Endothelial cell of umbilical vein (primary cell): ENCODE data around the gene BSPRY. TPM values are rescaled to one million over a fixed set of nuclear protein-coding genes. Genes with fewer than 3 reads are reported as not detected.
A peak's percentile ranks its signal among the peaks of the same experiment; 100 is the strongest.

Source experiments
- BruUV-seq: library from RNA; stranded (reverse); fragments of 400-500 nt; replicated peaks from 2 replicates; lab custom pipeline; 2021; lab: Mats Ljungman, UMichigan
- CTCF ChIA-PET: fragments of 300-600, 350-600 bp; sonication (Branson Sonifier 250); formaldehyde crosslinking; loops from one replicate; lab custom pipeline; 2021; ENCODE audit warnings: antibody characterized with exemption, inconsistent platforms; lab: Charles Lee
- POLR2A ChIA-PET: fragments of 300-600, 350-600 bp; sonication (Branson Sonifier 250); formaldehyde crosslinking; loops from one replicate; lab custom pipeline; 2021; ENCODE audit warnings: antibody characterized with exemption, inconsistent platforms; lab: Charles Lee
- DNase-seq: peaks from one replicate; pipeline ENCODE4 v3.0.0-alpha.2; 2011; ENCODE audit warnings: low read depth, low spot score
- FAIRE-seq: peaks from 2 replicates; lab custom pipeline; 2011; peaks lifted over from hg19 to GRCh38; lab: Jason Lieb, UNC
- H2AFZ ChIP-seq: 2 replicates; pipeline ENCODE4 v1.6.0; 2012; ENCODE audit warnings: low read depth, low read length, control low read depth, inconsistent platforms
- H3K27ac ChIP-seq: 2 replicates; pipeline ENCODE4 v1.5.1; 2011; ENCODE audit warnings: low read depth, mild to moderate bottlenecking, control low read depth, low read length, moderate library complexity; ENCODE audit not compliant: insufficient read depth
- H3K27me3 ChIP-seq, 2 experiments: 2 replicates each; pipeline versions ENCODE4 v1.6.0 to v1.6.1; 2011; ENCODE audit warnings: low read length in 2 of 2, mixed read lengths in 1 of 2; ENCODE audit not compliant: control insufficient read depth in 2 of 2, insufficient read depth in 2 of 2
- H3K36me3 ChIP-seq, 2 experiments: 2 replicates in 1 of 2; 3 replicates in 1 of 2; pipeline ENCODE4 v1.5.1; 2011; ENCODE audit warnings: low read length in 2 of 2, mild to moderate bottlenecking in 1 of 2, moderate library complexity in 1 of 2; ENCODE audit not compliant: control insufficient read depth in 2 of 2, insufficient read depth in 2 of 2; ENCODE audit errors: extremely low read depth in 1 of 2
- H3K4me1 ChIP-seq: 3 replicates; pipeline ENCODE4 v1.5.1; 2011; ENCODE audit warnings: mild to moderate bottlenecking, low read length; ENCODE audit not compliant: control insufficient read depth, insufficient read depth; ENCODE audit errors: extremely low read depth
- H3K4me2 ChIP-seq: 2 replicates; pipeline ENCODE4 v1.6.1; 2011; ENCODE audit warnings: low read length, control low read depth, mixed read lengths; ENCODE audit not compliant: insufficient read depth
- H3K4me3 ChIP-seq, 3 experiments: fragments of 200-600 bp in 1 of 3; sonication (generic), shearing (Covaris generic) in 1 of 3; replicated peaks in 1 of 3; 2 replicates each; pipeline ENCODE4 v1.5.1; 2011 to 2016; ENCODE audit warnings: control low read depth in 3 of 3, low read length in 3 of 3, mild to moderate bottlenecking in 2 of 3, inconsistent platforms in 1 of 3, low read depth in 1 of 3, moderate library complexity in 1 of 3; ENCODE audit not compliant: insufficient read depth in 1 of 3
- H3K79me2 ChIP-seq: 2 replicates; pipeline ENCODE4 v1.6.0; 2012; ENCODE audit warnings: low read length, inconsistent platforms; ENCODE audit not compliant: control insufficient read depth, insufficient read depth
- H3K9ac ChIP-seq: replicated peaks from 2 replicates; pipeline ENCODE3; 2011; ENCODE audit warnings: low read length, control low read depth; ENCODE audit not compliant: insufficient read depth; ENCODE audit errors: extremely low read depth
- H3K9me1 ChIP-seq: replicated peaks from 3 replicates; pipeline ENCODE4 v1.6.0; 2011; ENCODE audit warnings: mild to moderate bottlenecking, low read length; ENCODE audit not compliant: control insufficient read depth, insufficient read depth; ENCODE audit errors: extremely low read depth
- H3K9me3 ChIP-seq: replicated peaks from 2 replicates; pipeline ENCODE4 v1.5.1; 2012; ENCODE audit warnings: low read length, inconsistent platforms; ENCODE audit not compliant: control insufficient read depth, insufficient read depth
- H4K20me1 ChIP-seq: replicated peaks from 2 replicates; pipeline ENCODE3; 2011; ENCODE audit warnings: mild to moderate bottlenecking, low read length; ENCODE audit not compliant: control insufficient read depth, insufficient read depth; ENCODE audit errors: extremely low read depth
- CTCF ChIP-seq, 2 donors: IDR thresholded peaks; 1 replicate in 1 of 2; 2 replicates in 1 of 2; pipeline ENCODE4 v1.5.1; 2011; ENCODE audit warnings: low read length in 2 of 2, mild to moderate bottlenecking in 2 of 2, moderate library complexity in 2 of 2, control low read depth in 1 of 2, inconsistent platforms in 1 of 2, low read depth in 1 of 2; ENCODE audit not compliant: insufficient read depth in 1 of 2; ENCODE audit errors: extremely low read depth in 1 of 2
- EZH2 ChIP-seq: IDR thresholded peaks from 2 replicates; pipeline ENCODE4 v1.6.1; 2012; ENCODE audit warnings: borderline replicate concordance, low read depth, mild to moderate bottlenecking, moderate library complexity, low read length, inconsistent platforms; ENCODE audit not compliant: severe bottlenecking
- FOS ChIP-seq: IDR thresholded peaks from 2 replicates; pipeline ENCODE4 v1.6.1; 2011; ENCODE audit warnings: mild to moderate bottlenecking, low read length, moderate library complexity, borderline replicate concordance; ENCODE audit not compliant: insufficient read depth
- GATA2 ChIP-seq: IDR thresholded peaks from 2 replicates; pipeline ENCODE4 v1.7.0; 2011; ENCODE audit warnings: low read depth, mild to moderate bottlenecking, moderate library complexity, mixed read lengths, low read length; ENCODE audit not compliant: insufficient read length, insufficient read depth
- JUN ChIP-seq: IDR thresholded peaks from 2 replicates; pipeline ENCODE4 v1.6.1; 2011; ENCODE audit warnings: borderline replicate concordance, low read depth; ENCODE audit not compliant: insufficient read length, insufficient read depth
- MYC ChIP-seq: IDR thresholded peaks from one replicate; pipeline ENCODE4 v1.6.1; 2011; ENCODE audit warnings: mild to moderate bottlenecking, low read depth, low read length
- POLR2A ChIP-seq: IDR thresholded peaks from 2 replicates; pipeline ENCODE4 v1.6.1; 2012; ENCODE audit warnings: low read depth, mild to moderate bottlenecking, control low read depth, low read length
- POLR2AphosphoS5 ChIP-seq: IDR thresholded peaks from 2 replicates; pipeline ENCODE4 v1.6.1; 2012; ENCODE audit warnings: low read depth, mild to moderate bottlenecking, control low read depth, low read length, moderate library complexity; ENCODE audit not compliant: insufficient read depth
- dilution Hi-C: fragments of 300-500 bp; cut with MboI; formaldehyde crosslinking; loops from one replicate; pipeline ENCODE4 v1.15.0; 2019; ENCODE audit warnings: low sequenced_read_pairs; ENCODE audit not compliant: extremely low pct_ligation_motif_present
- intact Hi-C: fragments of 100-400 bp; cut with micrococcal nuclease; formaldehyde crosslinking; loops from one replicate; pipeline ENCODE4 v1.10.0; 2022
- polyA plus RNA-seq, 4 experiments: library from polyadenylated mRNA; depleted of rRNA in 3 of 4; stranded (reverse) in 3 of 4; unstranded in 1 of 4; fragments of >200 nt; gene quantifications; 2 replicates each; pipeline versions ENCODE4 v1.2.1 to v1.2.3, GENCODE V29; 2011 to 2012; ENCODE audit warnings: missing spikeins in 1 of 4
- total RNA-seq: library from RNA; stranded (reverse); gene quantifications from 2 replicates; pipeline ENCODE4 v1.2.3, GENCODE V29; 2021

The BSPRY gene
- total and polyA plus RNA-seq, 2 donors (not counting 3 experiments of a cell fraction or from before 2014, with no cell fraction given): not detected

DNA sequence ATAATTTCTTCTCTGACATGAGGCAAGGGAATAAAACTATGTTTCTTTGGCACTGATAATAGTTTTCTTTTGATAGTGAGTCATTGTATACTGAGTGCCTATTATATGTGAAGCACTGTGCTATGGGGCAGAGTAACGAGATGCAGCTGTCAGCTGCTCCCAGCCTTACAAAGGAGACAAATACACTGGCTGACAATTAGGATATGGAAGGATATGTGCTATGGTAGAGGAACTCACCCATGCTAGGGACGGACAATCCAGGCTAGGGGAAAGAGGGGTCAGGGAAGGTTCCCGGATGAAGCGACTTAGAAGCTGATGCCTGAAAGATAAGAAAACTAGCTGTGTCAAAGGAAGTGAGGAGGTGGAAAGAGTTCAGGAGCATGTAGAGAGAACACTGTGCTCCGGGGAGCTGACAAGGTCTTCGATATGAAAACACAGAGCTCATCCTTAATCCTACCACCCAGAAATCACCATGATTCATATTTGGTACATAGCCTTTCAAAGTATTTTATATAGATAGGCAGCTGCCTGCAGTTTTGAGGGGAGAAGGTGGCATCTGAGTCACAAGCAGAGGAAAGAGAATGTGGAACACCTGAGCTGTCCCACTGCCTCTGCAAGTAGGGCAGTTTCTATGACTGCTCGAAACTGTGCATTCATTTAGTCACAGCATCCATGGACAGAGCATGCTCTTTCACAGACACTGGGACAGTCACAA is 12.1 kb downstream of the BSPRY start:
- no peak for TF ChIP-seq JUN
- TF ChIP-seq FOS: peak; percentile 6
- peak; percentile 54 for TF ChIP-seq GATA2
- FAIRE-seq (no peak), DNase-seq (peak; percentile 35)
- no TSS peak for BruUV-seq
- H3K27me3 ChIP-seq: peaks cover 4 to 8% of the 10 kb centered on the region in 2 experiments
- intact Hi-C loops: no loop called here
- H3K27ac ChIP-seq: no peak overlapping the region
- no peaks in the 10 kb centered on the region for H4K20me1 ChIP-seq
- H3K9me1 ChIP-seq: no peaks in the 10 kb centered on the region
- dilution Hi-C loops: no loop called here
- no peak overlapping the region for H3K4me3 ChIP-seq
- no peak overlapping the region for H2AFZ ChIP-seq
- POLR2A ChIA-PET: no interaction called here
- H3K4me1 ChIP-seq: no peaks in the 10 kb centered on the region
- H3K4me2 ChIP-seq: no peak overlapping the region
- no peaks in the 10 kb centered on the region for H3K36me3 ChIP-seq
- H3K79me2 ChIP-seq: no peaks in the 10 kb centered on the region
- H3K9ac ChIP-seq: no peak overlapping the region
- CTCF ChIA-PET: interaction anchor here (1.5 to 1.9 kb wide), 2 partner anchors 11 to 22 kb away, joined by 4 to 6 read pairs; partner anchors contain the start of gene WDR31
- no peaks in the 10 kb centered on the region for H3K9me3 ChIP-seq

DNA sequence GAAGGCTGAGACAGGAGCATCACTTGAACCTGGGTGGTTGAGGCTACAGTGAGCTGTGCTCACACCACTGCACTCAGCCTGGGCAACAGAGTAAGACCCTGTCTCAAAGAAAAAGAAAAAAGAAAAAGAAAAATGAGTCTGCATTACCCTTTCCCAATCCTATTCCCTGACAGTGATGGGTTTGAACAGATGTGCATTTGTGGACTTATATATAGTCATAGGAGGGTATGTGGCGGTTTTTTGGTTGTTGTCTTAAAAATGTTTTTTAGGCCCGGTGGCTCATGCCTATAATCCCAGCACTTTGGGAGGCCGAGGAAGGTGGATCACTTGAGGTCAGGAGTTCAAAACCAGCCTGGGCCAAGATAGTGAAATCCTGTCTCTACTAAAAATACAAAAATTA is 14.0 kb downstream of the BSPRY start:
- dilution Hi-C loops: no loop called here
- ChIA-PET POLR2A (no interaction called here), CTCF (no interaction called here)

More for the DNA sequence above, 14.0 kb downstream of the BSPRY start:
- H2AFZ ChIP-seq: no peak overlapping the region
- no peak overlapping the region for H3K4me2 ChIP-seq
- no peaks in the 10 kb centered on the region for H3K9me1 ChIP-seq
- H3K27ac ChIP-seq: no peak overlapping the region
- H3K4me3 ChIP-seq: no peak overlapping the region
- BruUV-seq: no TSS peak
- H3K9ac ChIP-seq: no peak overlapping the region
- no peaks in the 10 kb centered on the region for H3K9me3 ChIP-seq
- H3K79me2 ChIP-seq: no peaks in the 10 kb centered on the region
- TF ChIP-seq FOS: no peak
- TF ChIP-seq POLR2AphosphoS5: no peak
- no peak for TF ChIP-seq EZH2
- TF ChIP-seq MYC: no peak
- no peak for TF ChIP-seq GATA2
- TF ChIP-seq CTCF (IDR thresholded peaks at IDR 0.05; ENCODE audit: extremely low read depth in 1 of 2, insufficient read depth in 1 of 2, low read depth in 1 of 2, low read length in 2 of 2): no peak
- TF ChIP-seq POLR2A: no peak
- no peaks in the 10 kb centered on the region for H3K36me3 ChIP-seq
- no peak for DNase-seq
- intact Hi-C loops: no loop called here
- H4K20me1 ChIP-seq: no peaks in the 10 kb centered on the region
- FAIRE-seq: no peak
- H3K4me1 ChIP-seq: no peaks in the 10 kb centered on the region
- H3K27me3 ChIP-seq: peaks cover 4 to 7% of the 10 kb centered on the region in 2 experiments
